MG63 (cell line): ENCODE results near the gene NAA11. TPM values are rescaled to one million over a fixed set of nuclear protein-coding genes. Genes with fewer than 3 reads are reported as not detected.
"Not testable (repeated sequence)": the region's sequence is repeated elsewhere in the genome, so short reads cannot be mapped to it uniquely, and the experiment has no call there.

ENCODE experiments used
- DNase-seq: peaks from one replicate; pipeline ENCODE4 v3.0.0-alpha.2; 2020
- H3K27me3 ChIP-seq: fragments of 250-450 bp; sonication (Bioruptor Pico); 2 replicates; pipeline ENCODE4 v1.5.1; 2020; ENCODE audit warnings: mild to moderate bottlenecking, moderate library complexity
- H3K36me3 ChIP-seq: fragments of 250-450 bp; sonication (Bioruptor Pico); 2 replicates; pipeline ENCODE4 v1.5.1; 2020; ENCODE audit warnings: mild to moderate bottlenecking, moderate library complexity
- H3K4me3 ChIP-seq: fragments of 250-450 bp; sonication (Bioruptor Pico); 2 replicates; pipeline ENCODE4 v1.5.1; 2020; ENCODE audit warnings: mild to moderate bottlenecking, moderate library complexity
- H3K9me3 ChIP-seq: fragments of 250-450 bp; sonication (Bioruptor Pico); 2 replicates; pipeline ENCODE4 v1.5.1; 2020; ENCODE audit warnings: mild to moderate bottlenecking, moderate library complexity
- total RNA-seq: library from RNA; depleted of rRNA; stranded (reverse); fragments of >200 nt; shearing (Covaris generic); gene quantifications from 2 replicates; pipeline ENCODE4 v1.2.3, GENCODE V29; 2014; ENCODE audit warnings: low replicate concordance; rRNA removed

NAA11 gene
- total RNA-seq, 1 experiment from 2014 or later, result not detected

DNA sequence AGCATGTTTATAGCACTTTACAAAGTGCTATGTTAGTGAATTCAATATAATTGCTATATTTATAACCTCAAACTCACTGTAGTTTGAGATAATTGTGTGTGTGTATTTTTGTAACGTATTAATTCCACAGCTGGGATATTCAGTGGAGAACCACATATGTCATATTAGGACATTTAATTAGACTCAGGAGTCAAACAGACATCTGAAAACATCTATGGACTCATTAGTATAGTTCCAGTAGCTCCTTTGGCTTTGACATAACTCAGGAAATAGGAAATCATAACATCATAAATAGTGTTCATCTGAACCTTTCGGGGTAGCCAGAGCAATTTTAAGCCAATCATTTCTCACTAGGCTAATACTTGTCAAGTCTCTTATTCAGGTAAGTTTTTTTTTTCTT, 38.8 kb downstream of the NAA11 start:
- no peaks in the 10 kb centered on the region for H3K36me3 ChIP-seq
- no peaks in the 10 kb centered on the region for H3K27me3 ChIP-seq
- no peaks in the 10 kb centered on the region for H3K9me3 ChIP-seq
- no peak overlapping the region for H3K4me3 ChIP-seq
- no peak for DNase-seq

- H3K27me3 ChIP-seq, result no peaks in the 10 kb centered on the region
- DNase-seq, result no peak
- no peaks in the 10 kb centered on the region for H3K9me3 ChIP-seq
- no peak overlapping the region for H3K4me3 ChIP-seq
- no peaks in the 10 kb centered on the region for H3K36me3 ChIP-seq
These were observed 44.1 kb downstream of the NAA11 start for GRCh38 chr4:79281566-79282359.

GRCh38 chr4:79277467-79277866, 48.4 kb downstream of the NAA11 start:
- H3K27me3 ChIP-seq, H3K36me3 ChIP-seq, H3K9me3 ChIP-seq, H3K4me3 ChIP-seq, DNase-seq: not testable (repeated sequence)

GRCh38 chr4:79273915-79274314, 51.9 kb downstream of the NAA11 start:
- H3K36me3 ChIP-seq, result no peaks in the 10 kb centered on the region
- H3K4me3 ChIP-seq, result no peak overlapping the region
- no peaks in the 10 kb centered on the region for H3K9me3 ChIP-seq
- no peak for DNase-seq
- no peaks in the 10 kb centered on the region; the same call in 1 of the 2 replicates for H3K27me3 ChIP-seq

DNA sequence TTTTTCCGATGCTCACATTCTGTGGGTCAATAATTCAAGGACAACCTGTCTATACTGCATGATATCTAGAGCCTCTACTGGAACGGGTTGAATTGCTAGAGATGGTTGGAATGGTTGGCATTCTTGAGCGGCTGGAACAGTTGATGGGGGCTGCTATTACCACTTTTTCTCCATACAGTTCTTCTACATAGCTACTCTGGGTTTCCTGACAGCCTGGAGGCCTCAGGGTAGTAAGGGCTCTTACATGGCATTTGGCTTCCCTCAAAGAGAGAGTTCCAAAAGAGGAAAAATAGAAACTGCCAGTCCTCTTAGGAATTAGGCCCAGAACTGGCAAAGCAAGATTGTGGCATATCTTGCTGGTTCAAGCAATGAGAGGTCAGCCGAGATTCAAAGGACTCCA, 53.1 kb downstream of the NAA11 start:
- no peaks in the 10 kb centered on the region; the same call in 1 of the 2 replicates for H3K27me3 ChIP-seq
- H3K36me3 ChIP-seq, result no peaks in the 10 kb centered on the region
- H3K4me3 ChIP-seq, result no peak overlapping the region
- H3K9me3 ChIP-seq, result no peaks in the 10 kb centered on the region
- no peak for DNase-seq

- Histone ChIP-seq H3K36me3 (no peaks in the 10 kb centered on the region), H3K4me3 (no peak overlapping the region), H3K9me3 (no peaks in the 10 kb centered on the region), H3K27me3 (no peaks in the 10 kb centered on the region; the same call in 1 of the 2 replicates)
- no peak for DNase-seq
These were observed 53.7 kb downstream of the NAA11 start for GRCh38 chr4:79272126-79272525.

GRCh38 chr4:79267671-79268070, 58.2 kb downstream of the NAA11 start:
- Histone ChIP-seq H3K27me3 (no peaks in the 10 kb centered on the region), H3K4me3 (no peak overlapping the region), H3K9me3 (no peaks in the 10 kb centered on the region), H3K36me3 (no peaks in the 10 kb centered on the region)
- DNase-seq, result no peak

Other genes starting within 250 kb of the NAA11 start
- not detected in 2 replicates for gene GK2, start 82.2 kb upstream of the NAA11 start, total RNA-seq